Measurements from ENCODE around the gene ZNF19.

ZNF19 gene

DNA sequence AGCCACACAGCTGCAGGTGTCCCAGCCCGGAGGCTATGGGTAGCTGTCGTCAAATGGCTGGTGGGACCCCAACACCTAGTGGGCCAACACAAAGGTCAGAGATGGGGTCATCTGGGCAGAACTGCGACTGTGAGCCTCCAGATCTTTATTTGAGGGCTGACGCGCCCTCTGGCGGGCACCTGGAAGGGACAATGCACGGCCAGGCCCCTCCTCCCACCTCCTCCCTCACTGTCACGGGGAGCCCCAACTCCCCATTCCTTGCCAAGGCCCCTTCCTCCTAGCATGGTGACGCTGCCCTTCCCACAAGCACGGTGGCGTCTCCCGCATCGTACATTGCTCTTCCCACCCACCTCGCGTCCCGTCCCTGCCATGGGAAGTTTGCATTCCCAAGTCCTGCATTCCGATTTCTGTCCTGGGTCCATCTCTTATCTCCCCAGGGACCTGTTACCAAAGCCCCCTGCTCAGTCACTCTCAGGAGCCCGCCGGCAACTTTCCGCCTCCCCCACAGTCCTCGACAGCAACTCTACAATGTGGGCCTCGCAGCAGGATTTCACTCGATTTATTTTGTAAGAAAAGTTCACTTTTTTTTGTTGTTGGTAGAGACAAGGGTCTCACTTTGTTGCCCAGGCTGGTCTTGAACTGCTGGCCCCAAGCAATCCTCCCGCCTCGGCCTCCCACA lies 48.3 kb downstream of the ZNF19 start:
- no peak for FAIRE-seq

DNA sequence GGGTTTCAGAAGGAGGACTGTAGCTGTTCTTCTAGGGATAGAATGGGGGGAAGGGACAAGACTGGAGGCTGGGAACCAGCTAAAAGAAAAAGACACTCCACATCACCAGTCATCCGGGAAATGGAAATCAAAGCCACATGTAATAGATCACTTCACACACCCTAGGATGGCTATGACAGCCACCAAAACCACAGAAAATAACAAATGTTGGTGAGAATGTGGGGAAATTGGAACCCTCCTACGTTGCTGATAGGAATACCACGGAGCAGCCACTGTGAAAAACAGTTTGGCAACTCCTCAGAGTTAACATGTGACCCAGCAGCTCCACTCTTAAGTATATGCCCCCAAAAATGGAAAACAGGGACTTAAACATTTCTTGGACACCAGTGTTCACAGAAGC lies 49.6 kb downstream of the ZNF19 start:
- no peak for FAIRE-seq

DNA sequence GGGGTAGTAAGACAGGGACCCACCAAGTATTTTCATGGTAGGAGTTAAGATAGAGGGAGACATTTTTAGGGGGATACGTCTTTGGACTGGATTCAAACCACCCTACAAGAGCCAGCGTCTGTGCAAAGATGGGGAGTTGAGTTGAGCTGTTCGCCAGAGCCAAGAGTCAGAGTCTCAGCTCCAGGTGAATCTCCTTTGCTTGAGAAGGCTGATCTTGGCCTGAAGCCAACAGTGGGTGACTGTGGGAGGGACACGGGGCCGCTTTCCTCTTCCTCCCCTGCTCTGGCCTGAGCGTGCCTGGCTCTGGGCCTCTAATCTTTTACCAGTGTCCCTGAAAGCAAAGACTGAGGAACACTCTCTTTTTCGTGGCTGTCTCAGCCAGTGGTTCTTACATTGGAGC lies 52.7 kb downstream of the ZNF19 start:
- no peak for FAIRE-seq

DNA sequence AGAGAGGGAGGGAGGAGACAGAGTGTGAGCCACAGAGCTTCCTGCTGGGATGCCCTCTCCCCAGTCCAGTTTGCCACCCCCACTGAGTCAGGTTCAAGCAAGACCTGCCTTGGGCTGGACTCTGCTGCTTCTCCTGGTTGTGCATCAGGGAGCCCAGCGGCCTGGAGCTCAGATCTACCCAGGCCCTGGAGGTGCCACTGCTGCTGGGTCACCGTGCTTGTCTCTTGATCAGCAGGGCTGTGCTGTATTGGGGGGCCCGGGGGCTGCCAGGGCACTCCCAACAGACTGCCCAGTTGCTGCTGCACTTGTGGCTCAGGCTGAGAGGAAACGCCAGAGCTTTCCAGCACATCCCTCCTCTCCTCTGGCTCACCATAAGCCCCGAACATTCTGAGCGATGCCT lies 56.2 kb downstream of the ZNF19 start:
- no peak for FAIRE-seq

DNA sequence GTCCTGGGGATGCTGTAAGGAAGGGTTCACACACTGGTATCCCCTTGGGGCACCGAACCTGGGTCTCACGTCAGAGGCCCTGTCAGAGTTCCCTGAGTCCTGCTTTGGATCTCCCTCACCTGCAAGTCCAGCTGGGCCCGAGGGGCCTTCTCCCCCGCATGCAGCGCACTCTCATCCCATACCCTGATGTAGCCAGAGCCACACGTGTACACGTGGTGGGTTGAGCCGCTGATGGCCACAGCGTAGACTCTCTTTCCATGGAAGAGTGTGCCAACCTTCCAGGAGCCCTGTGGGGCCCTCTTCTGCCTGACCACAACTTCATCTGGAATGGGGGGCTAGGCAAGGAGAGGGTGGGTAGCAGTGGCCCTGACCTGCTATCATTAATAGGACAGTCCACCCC lies 57.1 kb downstream of the ZNF19 start:
- no peak for FAIRE-seq

DNA sequence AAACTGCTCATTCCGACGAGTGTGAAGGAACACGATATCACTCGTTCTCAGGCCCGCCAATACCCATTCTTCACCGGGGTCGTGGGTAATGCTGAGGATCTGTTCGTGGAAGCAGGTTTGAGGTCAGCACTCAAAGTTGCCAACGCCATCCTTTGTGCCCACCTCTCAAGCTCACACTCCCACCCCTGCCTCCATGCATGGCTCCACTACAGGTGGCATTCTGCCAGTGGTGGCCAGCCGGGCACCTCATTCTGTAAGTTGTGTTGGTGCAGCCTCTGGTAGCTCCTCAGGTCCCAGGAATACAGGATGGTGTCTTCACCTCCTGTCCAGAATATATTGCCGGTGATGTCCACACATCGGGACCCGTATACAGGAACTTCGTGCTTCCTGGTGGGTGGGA lies 57.9 kb downstream of the ZNF19 start:
- FAIRE-seq, result no peak

DNA sequence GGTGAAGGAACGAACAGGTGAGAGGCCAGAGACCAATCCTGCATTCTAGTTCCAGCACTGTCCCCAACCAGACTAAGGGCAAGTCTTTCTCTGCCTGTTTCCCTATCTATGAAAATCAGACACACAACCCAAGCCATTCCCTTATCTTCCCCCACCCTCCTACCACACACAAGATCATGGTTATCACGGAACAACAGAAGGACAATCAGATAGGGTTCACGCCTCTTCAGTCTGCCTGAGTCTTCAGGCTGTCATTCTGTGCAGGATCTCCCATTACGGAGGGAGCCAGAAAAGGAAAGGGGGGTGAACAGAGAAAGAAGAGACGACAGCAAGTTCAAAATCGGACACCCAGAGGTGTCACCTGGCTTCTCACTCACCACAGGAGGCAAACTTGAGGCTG lies 58.4 kb downstream of the ZNF19 start:
- FAIRE-seq, result no peak

DNA sequence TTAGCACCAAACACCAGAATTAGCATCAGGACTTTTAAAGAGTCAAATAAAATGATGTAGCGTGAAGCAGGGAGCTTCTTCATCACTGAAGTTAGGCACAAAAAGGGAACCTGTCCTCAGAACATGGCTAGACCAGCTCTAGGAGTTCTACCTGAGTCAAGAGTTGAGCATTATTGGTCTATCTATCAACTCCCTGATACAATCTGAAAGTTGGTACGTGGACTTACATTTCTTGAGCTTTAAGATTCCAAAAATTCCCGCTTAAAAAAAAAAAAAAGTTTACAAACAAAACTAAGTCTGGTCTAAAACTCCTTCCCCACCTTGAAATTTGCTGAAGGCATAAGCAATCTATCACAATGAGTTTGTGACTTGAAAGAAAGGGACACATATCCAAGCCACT lies 59.5 kb downstream of the ZNF19 start:
- no peak for FAIRE-seq

DNA sequence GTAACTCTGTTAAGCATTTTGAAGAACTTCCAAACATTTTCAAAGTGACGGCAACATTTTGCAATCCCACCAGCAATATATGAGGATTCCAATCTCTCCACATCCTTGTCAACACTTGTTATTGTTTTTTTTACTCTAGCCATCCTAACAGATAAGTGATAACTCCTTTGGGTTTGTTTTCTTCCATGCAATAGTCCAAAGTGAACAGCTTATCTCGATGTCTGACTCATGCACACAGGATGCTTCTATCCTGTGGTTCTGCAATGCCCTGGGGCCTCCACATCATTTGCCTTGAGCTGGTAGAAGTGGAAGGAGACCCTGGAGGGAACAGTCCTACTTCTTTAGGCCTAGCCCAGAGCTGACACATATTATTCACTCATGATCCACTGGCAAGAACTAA lies 60.2 kb downstream of the ZNF19 start:
- FAIRE-seq, result no peak

DNA sequence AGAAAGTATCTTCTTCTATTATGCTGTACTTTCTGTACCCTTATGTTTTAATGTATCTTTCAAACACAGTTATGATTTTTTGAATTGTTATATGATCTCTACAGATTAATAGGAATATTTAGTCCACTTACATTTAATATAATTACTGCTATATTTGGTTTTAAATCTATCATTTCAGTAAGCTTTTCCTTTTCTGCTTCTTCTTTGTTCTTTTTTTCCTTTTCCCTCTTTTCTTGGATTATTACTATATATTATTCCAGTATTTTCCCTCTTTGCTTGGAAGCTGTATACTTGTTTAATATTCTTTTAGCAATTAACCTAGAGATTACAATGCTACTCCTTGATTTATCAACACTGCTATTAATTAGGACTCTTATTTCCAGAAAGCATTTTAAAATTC lies 60.7 kb downstream of the ZNF19 start:
- no peak for FAIRE-seq

DNA sequence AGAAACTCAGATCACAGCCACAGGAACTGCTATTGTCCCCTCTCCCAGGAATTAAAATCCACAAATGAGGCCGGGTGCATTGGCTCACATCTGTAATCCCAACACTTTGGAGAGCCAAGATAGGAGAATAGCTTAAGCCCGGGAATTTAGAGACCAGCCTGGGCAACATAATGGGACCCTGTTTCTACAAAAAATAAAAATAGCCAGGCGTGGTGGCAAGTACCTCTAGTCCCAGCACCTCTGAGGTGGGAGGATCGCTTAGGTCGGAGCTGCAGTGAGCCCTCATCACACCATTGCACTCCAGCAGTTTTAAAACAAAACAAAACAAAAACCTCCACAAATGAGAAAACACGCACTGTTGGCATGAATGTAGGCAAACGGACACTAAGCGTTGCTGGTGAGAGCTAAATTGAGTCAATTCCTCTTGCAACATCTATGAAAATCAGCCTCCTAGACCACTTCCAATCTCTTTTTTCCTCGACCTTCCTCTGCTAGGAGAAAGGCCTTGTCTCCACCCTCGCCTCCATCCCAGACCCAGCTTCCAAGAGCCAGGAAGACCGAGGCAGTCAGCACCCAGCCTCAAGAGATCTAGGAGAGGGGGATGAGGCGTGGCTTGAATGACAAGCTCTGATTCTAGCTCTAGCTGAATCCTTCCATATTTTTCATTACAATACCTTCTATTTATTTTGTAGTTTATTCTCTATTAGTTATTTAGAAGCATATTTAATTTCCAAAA lies 62.1 kb downstream of the ZNF19 start:
- FAIRE-seq, result no peak

DNA sequence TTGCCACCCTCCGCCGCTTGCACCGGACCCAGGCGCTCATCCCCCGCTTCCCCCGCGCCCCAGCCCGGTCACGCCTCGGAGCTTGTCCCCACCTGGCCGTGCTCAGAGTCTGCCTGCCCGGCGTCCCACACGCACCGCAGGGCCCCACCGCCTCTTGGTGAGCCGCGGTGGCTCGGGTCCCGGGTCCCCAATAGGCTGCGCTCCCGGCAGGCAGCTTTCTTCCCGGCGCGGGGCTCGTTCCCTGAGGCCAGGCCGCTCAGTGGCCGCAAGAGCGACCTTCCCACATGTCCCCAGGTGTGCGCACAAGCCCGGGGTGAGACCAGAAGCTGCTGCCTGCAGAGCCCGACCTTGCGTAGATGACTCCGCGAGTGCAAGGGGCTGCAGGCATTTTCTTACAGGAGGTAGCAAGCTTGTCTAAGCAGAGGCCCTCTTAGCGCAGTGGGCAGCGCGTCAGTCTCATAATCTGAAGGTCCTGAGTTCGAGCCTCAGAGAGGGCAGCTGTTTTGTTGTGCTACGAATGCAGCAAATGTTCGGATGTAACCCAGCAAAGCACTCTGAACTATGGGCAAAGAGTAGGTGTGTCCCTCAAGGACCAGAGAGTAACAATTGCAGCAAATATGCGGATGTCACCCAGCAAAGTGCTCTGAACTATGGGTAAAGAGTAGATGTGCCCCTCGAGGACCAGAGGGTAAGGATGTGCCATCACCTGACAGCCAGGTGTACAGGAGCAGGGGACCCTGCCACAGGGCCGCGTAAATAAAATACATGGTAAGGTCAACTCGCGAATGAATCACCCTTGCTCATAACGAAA lies 62.9 kb downstream of the ZNF19 start:
- FAIRE-seq, result peak; percentile 99

DNA sequence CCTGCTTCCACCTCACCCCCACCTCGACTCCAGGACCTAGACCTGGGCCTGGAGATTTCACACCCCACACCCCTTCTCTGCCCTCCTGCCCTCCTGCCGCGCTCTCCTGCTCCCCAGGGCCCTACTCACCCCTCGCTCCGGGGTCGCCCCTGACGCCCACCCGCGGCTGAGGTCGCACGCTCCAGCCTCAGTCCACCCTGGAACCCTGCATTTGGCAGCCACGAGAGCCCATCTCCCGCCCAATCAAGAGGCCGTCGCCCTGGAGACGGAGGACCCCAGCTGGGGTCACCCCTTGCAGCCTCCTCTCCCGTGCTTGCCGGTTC lies 63.4 kb downstream of the ZNF19 start:
- no peak for FAIRE-seq

DNA sequence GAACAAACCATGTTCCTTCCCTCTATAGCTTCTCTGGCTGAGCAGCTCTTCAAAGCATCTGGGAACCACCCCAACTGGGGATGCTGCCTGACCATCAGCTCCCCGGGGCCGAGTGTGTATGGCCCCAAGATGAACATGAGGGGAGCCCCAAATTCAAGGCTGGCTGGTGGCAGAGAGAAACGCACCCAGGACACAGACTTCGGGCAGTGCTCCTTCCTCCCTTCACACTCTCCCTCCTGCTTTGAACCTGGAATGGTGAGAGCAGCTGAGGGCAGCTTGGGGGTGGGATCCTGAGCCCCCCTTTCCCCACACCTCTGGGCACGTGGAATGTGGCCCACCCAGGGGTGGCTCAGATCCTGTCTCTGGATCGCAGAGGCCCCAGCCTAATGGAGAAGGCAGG lies 64.5 kb downstream of the ZNF19 start:
- FAIRE-seq, result no peak

DNA sequence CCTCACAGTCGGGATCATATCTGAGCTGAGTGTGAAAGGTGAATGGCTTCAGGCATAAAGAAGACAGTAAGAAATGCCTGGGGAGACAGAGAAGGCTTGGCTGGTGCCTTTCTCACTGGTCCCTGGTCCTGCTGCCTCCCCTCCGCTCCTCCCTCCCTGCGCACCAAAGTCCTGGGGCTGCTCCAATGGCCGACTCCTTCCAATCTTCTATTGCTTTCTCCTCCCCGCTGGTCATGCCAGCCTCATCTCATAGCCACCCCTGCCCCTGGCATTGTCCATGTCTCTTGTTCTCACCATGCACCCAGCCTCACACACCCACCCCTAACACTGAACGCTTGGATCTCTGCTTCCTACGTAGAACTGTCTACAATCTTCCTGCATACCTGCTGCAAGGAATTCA lies 65.3 kb downstream of the ZNF19 start:
- FAIRE-seq, result no peak
